Astrocyte (in vitro differentiated cells and primary cell): ENCODE data around the gene TMC2.

Experiments
- CTCF ChIP-seq: IDR thresholded peaks from 2 replicates; pipeline ENCODE4 v1.5.1; 2011; ENCODE audit warnings: low read depth, mild to moderate bottlenecking, inconsistent platforms, low read length, moderate library complexity; ENCODE audit not compliant: insufficient read depth
- EZH2 ChIP-seq: IDR thresholded peaks from 2 replicates; pipeline ENCODE4 v1.6.1; 2012; ENCODE audit warnings: mild to moderate bottlenecking, low read length, inconsistent platforms; ENCODE audit not compliant: insufficient read depth

GRCh38 chr20:2558581-2559278, 22.4 kb downstream of the TMC2 start:
- TF ChIP-seq CTCF (no peak), EZH2 (peak; percentile 84)
